Tibial artery (tissue), 4 donors: ENCODE results near the gene BCR.
A peak's percentile ranks its signal among the peaks of the same experiment; 100 is the strongest.

ENCODE experiments used
- DNase-seq, 2 donors: peaks; one replicate each; pipeline ENCODE4 v3.0.0-alpha.2; 2019
- H3K27ac ChIP-seq, 2 donors: fragments of 200-600 bp; sonication (generic) in 1 of 2; 1 replicate in 1 of 2; 2 replicates in 1 of 2; pipeline ENCODE4 v1.5.1; 2018 to 2019; ENCODE audit warnings: mild to moderate bottlenecking in 1 of 2
- H3K27me3 ChIP-seq, 2 donors: fragments of 200-600 bp; sonication (generic) in 1 of 2; one replicate each; pipeline versions ENCODE4 v1.5.1 to v1.6.0; 2016 to 2019
- H3K36me3 ChIP-seq, 3 donors: fragments of 200-600 bp; sonication (generic) in 2 of 3; one replicate each; pipeline ENCODE4 v1.5.1; 2016 to 2019; ENCODE audit warnings: mild to moderate bottlenecking in 2 of 3
- H3K4me1 ChIP-seq, 4 donors: fragments of 200-600 bp; sonication (generic) in 2 of 4; 1 replicate in 3 of 4; 2 replicates in 1 of 4; pipeline ENCODE4 v1.5.1; 2016 to 2019
- H3K4me3 ChIP-seq, 2 donors: fragments of 200-600 bp; sonication (generic) in 1 of 2; 1 replicate in 1 of 2; 2 replicates in 1 of 2; pipeline ENCODE4 v1.5.1; 2018 to 2019; ENCODE audit warnings: mild to moderate bottlenecking in 2 of 2
- H3K9me3 ChIP-seq, 3 donors: fragments of 200-600 bp; sonication (generic) in 1 of 3; one replicate each; pipeline ENCODE4 v1.5.1; 2016 to 2019
- CTCF ChIP-seq, 2 experiments: fragments of 200-600 bp in 1 of 2; fragments of 450-650 bp in 1 of 2; IDR thresholded peaks; one replicate each; pipeline ENCODE4 v1.5.1; 2017 to 2019; ENCODE audit warnings: antibody characterized with exemption in 2 of 2, mild to moderate bottlenecking in 1 of 2, moderate library complexity in 1 of 2
- intact Hi-C: fragments of 100-400 bp; cut with DNase I; formaldehyde crosslinking; loops from one replicate; pipeline ENCODE4 v1.15.0; 2023; ENCODE audit warnings: low total_unique reads

Gene BCR

GRCh38 chr22:23143119-23143518 lies 37.2 kb upstream of the BCR start:
- peaks cover 0 to 51% (median 24%) of the 10 kb centered on the region in 4 donors for H3K4me1 ChIP-seq
- no peak overlapping the region for H3K27ac ChIP-seq
- intact Hi-C loops, result no loop called here
- DNase-seq, result no peak
- no peak for TF ChIP-seq CTCF (IDR thresholded peaks at IDR 0.05)
- no peak overlapping the region for H3K4me3 ChIP-seq
- no peaks in the 10 kb centered on the region for H3K36me3 ChIP-seq
- H3K27me3 ChIP-seq, result no peaks in the 10 kb centered on the region
- no peaks in the 10 kb centered on the region for H3K9me3 ChIP-seq

- H3K27me3 ChIP-seq, result no peaks in the 10 kb centered on the region
- H3K36me3 ChIP-seq, result no peaks in the 10 kb centered on the region
- intact Hi-C loops, result no loop called here
- H3K4me1 ChIP-seq, result peaks cover 0 to 56% (median 28%) of the 10 kb centered on the region in 4 donors
- no peak for DNase-seq
- peak overlapping the region; percentile 64 to 80 for H3K27ac ChIP-seq
- peak overlapping the region; percentile 41 to 55 for H3K4me3 ChIP-seq
- H3K9me3 ChIP-seq, result no peaks in the 10 kb centered on the region
- no peak for TF ChIP-seq CTCF (IDR thresholded peaks at IDR 0.05)
These were observed 35.9 kb upstream of the BCR start for GRCh38 chr22:23144432-23144831.

GRCh38 chr22:23144932-23145877 lies 35.1 kb upstream of the BCR start, which contains the start of gene RAB36:
TSS of gene RAB36 (plus strand) at chr22:23145477. CDS start at chr22:23146617, 1,140 bp downstream.
- H3K4me1 ChIP-seq, result peaks cover 0 to 56% (median 28%) of the 10 kb centered on the region in 4 donors
- H3K4me3 ChIP-seq, result peak within 1 kb of the TSS; percentile 41 to 55
- no peaks in the 10 kb centered on the region for H3K9me3 ChIP-seq
- no peak for TF ChIP-seq CTCF (IDR thresholded peaks at IDR 0.05)
- no peaks in the 10 kb centered on the region for H3K27me3 ChIP-seq
- peak; percentile 97 to 98 for DNase-seq
- intact Hi-C loops, result loop anchor here (5.0 kb wide), 1 partner anchor 78 kb away; no protein-coding TSS in a partner anchor
- peaks cover 0 to 6% (median 0%) of the 10 kb centered on the region in 3 donors for H3K36me3 ChIP-seq
- peak within 1 kb of the TSS; percentile 64 to 80 for H3K27ac ChIP-seq

GRCh38 chr22:23145878-23146470 lies 34.3 kb upstream of the BCR start:
- H3K4me1 ChIP-seq, result peaks cover 0 to 56% (median 28%) of the 10 kb centered on the region in 4 donors

More at GRCh38 chr22:23145878-23146470, 34.3 kb upstream of the BCR start:
- peak overlapping the region; percentile 64 to 80 for H3K27ac ChIP-seq
- TF ChIP-seq CTCF (IDR thresholded peaks at IDR 0.05), result no peak
- H3K36me3 ChIP-seq, result peaks cover 0 to 13% (median 0%) of the 10 kb centered on the region in 3 donors
- intact Hi-C loops, result loop anchor here (5.0 kb wide), 1 partner anchor 79 kb away; no protein-coding TSS in a partner anchor
- H3K9me3 ChIP-seq, result no peaks in the 10 kb centered on the region
- no peak for DNase-seq
- H3K27me3 ChIP-seq, result no peaks in the 10 kb centered on the region
- H3K4me3 ChIP-seq, result peak overlapping the region; percentile 41 to 55
